ENCODE results near the gene PPP1R3D.

PPP1R3D gene

DNA sequence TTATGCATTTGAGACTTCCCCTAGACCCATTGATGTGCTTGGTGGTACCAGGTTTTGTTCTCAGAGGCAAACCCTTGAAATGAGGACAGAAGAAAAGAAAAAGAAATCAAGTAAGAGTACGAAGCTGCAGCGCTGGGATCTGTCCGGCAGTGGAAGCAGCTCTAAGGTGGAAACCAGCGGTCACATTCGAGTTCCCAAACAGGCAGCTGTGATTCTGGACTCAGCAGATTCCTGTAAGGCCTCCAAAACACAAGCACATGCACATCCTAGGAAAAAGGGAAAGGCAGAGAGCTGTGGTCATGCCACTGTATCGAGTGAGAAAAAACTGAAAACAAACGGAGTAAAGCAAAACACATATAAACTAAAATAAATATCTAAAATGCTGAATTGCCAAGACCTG is 4.6 kb upstream of the PPP1R3D start:
- no peak for TF ChIP-seq EZH2 (IDR thresholded peaks at IDR 0.05; ENCODE audit: borderline replicate concordance, low read length)
- TF ChIP-seq, protein P1, sequence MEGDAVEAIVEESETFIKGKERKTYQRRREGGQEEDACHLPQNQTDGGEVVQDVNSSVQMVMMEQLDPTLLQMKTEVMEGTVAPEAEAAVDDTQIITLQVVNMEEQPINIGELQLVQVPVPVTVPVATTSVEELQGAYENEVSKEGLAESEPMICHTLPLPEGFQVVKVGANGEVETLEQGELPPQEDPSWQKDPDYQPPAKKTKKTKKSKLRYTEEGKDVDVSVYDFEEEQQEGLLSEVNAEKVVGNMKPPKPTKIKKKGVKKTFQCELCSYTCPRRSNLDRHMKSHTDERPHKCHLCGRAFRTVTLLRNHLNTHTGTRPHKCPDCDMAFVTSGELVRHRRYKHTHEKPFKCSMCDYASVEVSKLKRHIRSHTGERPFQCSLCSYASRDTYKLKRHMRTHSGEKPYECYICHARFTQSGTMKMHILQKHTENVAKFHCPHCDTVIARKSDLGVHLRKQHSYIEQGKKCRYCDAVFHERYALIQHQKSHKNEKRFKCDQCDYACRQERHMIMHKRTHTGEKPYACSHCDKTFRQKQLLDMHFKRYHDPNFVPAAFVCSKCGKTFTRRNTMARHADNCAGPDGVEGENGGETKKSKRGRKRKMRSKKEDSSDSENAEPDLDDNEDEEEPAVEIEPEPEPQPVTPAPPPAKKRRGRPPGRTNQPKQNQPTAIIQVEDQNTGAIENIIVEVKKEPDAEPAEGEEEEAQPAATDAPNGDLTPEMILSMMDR (IDR thresholded peaks at IDR 0.05; ENCODE audit: low read length), result no peak
- Histone ChIP-seq H3F3A (ENCODE audit: insufficient read depth, low read length) (no peaks in the 10 kb centered on the region), H3K27ac (ENCODE audit: low read depth, low read length, poor library complexity, severe bottlenecking) (no peak overlapping the region), H3K36me3 (ENCODE audit: insufficient read depth, low read length) (peaks cover 27% of the 10 kb centered on the region), H3K4me1 (ENCODE audit: insufficient read depth, low read length, severe bottlenecking) (peaks cover 26% of the 10 kb centered on the region), H3K9me3 (ENCODE audit: low read length) (no peaks in the 10 kb centered on the region), H4K20me1 (ENCODE audit: insufficient read depth, low read length) (no peaks in the 10 kb centered on the region), H3K79me2 (ENCODE audit: insufficient read depth, low read length) (no peaks in the 10 kb centered on the region), H3K27me3 (ENCODE audit: insufficient read depth, low read length) (no peaks in the 10 kb centered on the region), H3K9me2 (ENCODE audit: low read depth, low read length) (no peaks in the 10 kb centered on the region), H2AFZ (ENCODE audit: low read length) (no peak overlapping the region), H3K4me3 (ENCODE audit: low read depth, low read length, poor library complexity, severe bottlenecking) (no peak overlapping the region), H3K9ac (ENCODE audit: low read length) (no peak overlapping the region), H3K4me2 (ENCODE audit: low read length) (no peak overlapping the region)

DNA sequence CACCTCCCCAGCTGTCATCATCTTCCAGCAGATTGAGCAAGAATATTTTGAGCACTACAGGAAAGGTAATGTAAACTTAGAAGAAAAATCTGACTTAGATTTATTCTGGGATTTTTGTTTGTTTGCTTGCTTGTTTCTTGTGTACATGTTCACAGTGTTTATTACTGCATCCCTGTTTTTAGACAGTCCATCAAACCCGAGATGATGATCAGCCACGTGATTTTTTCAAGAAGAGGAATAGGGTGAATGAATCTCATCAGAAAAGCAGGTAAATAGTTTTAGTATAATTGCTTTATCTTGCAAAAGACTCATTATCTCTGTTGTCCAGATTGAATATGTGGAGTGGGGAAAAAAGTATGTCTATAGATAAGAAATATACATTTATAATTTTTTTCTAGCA is 2.1 kb upstream of the PPP1R3D start:
- no peak for TF ChIP-seq EZH2 (IDR thresholded peaks at IDR 0.05; ENCODE audit: borderline replicate concordance, low read length)
- TF ChIP-seq, protein P1 (IDR thresholded peaks at IDR 0.05; ENCODE audit: low read length), result no peak
- Histone ChIP-seq H3K4me3 (ENCODE audit: low read depth, low read length, poor library complexity, severe bottlenecking) (no peak overlapping the region), H3K9me3 (ENCODE audit: low read length) (no peaks in the 10 kb centered on the region), H3K36me3 (ENCODE audit: insufficient read depth, low read length) (peaks cover 27% of the 10 kb centered on the region), H3F3A (ENCODE audit: insufficient read depth, low read length) (no peaks in the 10 kb centered on the region), H3K9ac (ENCODE audit: low read length) (no peak overlapping the region), H3K4me1 (ENCODE audit: insufficient read depth, low read length, severe bottlenecking) (peaks cover 34% of the 10 kb centered on the region), H2AFZ (ENCODE audit: low read length) (no peak overlapping the region), H3K27me3 (ENCODE audit: insufficient read depth, low read length) (no peaks in the 10 kb centered on the region), H4K20me1 (ENCODE audit: insufficient read depth, low read length) (no peaks in the 10 kb centered on the region), H3K9me2 (ENCODE audit: low read depth, low read length) (no peaks in the 10 kb centered on the region), H3K4me2 (ENCODE audit: low read length) (no peak overlapping the region), H3K79me2 (ENCODE audit: insufficient read depth, low read length) (no peaks in the 10 kb centered on the region), H3K27ac (ENCODE audit: low read depth, low read length, poor library complexity, severe bottlenecking) (no peak overlapping the region)

DNA sequence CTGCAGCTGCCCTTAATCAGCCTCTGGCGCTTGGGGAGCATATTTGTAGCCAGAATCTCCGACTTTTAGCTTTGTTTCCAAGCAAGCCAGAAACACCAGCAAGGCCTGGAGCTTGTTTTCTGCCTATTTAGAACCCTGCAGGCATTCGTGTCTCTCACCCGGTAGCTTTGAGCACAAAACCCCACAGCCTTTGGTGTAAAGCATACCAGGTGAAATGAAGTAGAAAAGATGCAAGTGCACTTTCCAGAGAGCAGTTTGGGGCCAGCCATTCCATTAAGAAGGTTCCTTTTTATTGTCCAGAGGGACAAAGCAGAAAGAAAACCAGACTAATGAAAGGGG is 820 bp upstream of the PPP1R3D start:
- Histone ChIP-seq H2AFZ (ENCODE audit: low read length) (peak overlapping the region; percentile 62), H3K36me3 (ENCODE audit: insufficient read depth, low read length) (peaks cover 27% of the 10 kb centered on the region), H3K9ac (ENCODE audit: low read length) (peak overlapping the region; percentile 97), H3K4me2 (ENCODE audit: low read length) (peak overlapping the region; percentile 77), H3K27ac (ENCODE audit: low read depth, low read length, poor library complexity, severe bottlenecking) (peak overlapping the region; percentile 74), H3K9me2 (ENCODE audit: low read depth, low read length) (no peaks in the 10 kb centered on the region), H3F3A (ENCODE audit: insufficient read depth, low read length) (no peaks in the 10 kb centered on the region), H3K4me3 (ENCODE audit: low read depth, low read length, poor library complexity, severe bottlenecking) (peak overlapping the region; percentile 92), H3K4me1 (ENCODE audit: insufficient read depth, low read length, severe bottlenecking) (peaks cover 35% of the 10 kb centered on the region), H3K79me2 (ENCODE audit: insufficient read depth, low read length) (no peaks in the 10 kb centered on the region), H4K20me1 (ENCODE audit: insufficient read depth, low read length) (no peaks in the 10 kb centered on the region), H3K27me3 (ENCODE audit: insufficient read depth, low read length) (no peaks in the 10 kb centered on the region), H3K9me3 (ENCODE audit: low read length) (no peaks in the 10 kb centered on the region)
- no peak for TF ChIP-seq EZH2 (IDR thresholded peaks at IDR 0.05; ENCODE audit: borderline replicate concordance, low read length)
- TF ChIP-seq, protein P1 (IDR thresholded peaks at IDR 0.05; ENCODE audit: low read length), result no peak
